ENCODE results near the gene PSENEN.

DNA sequence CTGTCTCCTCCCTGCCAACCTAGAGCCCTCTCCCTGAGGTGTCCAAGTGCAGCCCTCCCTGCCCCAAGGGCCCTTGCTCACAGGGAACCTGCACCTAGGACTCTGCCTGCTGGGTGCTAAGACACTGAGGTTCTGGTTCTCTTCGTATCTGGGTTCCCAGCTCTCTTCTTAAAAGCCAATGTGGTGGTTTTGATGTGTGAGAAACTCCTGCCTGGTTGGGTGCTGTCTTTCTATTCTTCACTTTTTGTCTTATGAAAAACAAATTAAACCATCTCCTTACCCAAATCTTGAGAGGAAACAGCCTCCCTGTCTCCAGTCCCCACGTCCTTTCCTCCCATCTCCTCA lies 32.0 kb upstream of the PSENEN start:
- TF ChIP-seq, protein P1, sequence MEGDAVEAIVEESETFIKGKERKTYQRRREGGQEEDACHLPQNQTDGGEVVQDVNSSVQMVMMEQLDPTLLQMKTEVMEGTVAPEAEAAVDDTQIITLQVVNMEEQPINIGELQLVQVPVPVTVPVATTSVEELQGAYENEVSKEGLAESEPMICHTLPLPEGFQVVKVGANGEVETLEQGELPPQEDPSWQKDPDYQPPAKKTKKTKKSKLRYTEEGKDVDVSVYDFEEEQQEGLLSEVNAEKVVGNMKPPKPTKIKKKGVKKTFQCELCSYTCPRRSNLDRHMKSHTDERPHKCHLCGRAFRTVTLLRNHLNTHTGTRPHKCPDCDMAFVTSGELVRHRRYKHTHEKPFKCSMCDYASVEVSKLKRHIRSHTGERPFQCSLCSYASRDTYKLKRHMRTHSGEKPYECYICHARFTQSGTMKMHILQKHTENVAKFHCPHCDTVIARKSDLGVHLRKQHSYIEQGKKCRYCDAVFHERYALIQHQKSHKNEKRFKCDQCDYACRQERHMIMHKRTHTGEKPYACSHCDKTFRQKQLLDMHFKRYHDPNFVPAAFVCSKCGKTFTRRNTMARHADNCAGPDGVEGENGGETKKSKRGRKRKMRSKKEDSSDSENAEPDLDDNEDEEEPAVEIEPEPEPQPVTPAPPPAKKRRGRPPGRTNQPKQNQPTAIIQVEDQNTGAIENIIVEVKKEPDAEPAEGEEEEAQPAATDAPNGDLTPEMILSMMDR (conservative IDR thresholded peaks at IDR 0.05; ENCODE audit: low read length) = no peak
- no peak for TF ChIP-seq EZH2phosphoT487 (IDR thresholded peaks at IDR 0.05; ENCODE audit: borderline replicate concordance)

Measured in Loucy (cell line).